ENCODE results near the gene ALG14. TPM values are rescaled to one million over a fixed set of nuclear protein-coding genes. Genes with fewer than 3 reads are reported as not detected.
A peak's percentile ranks its signal among the peaks of the same experiment; 100 is the strongest.

ALG14 gene
- total RNA-seq, 2 experiments from 2014 or later = 0.08 to 0.52 TPM

- peak within 1 kb of the TSS; percentile 96 for H3K4me3 Mint-ChIP-seq
- Histone ChIP-seq H3K36me3 (ENCODE audit: insufficient read depth, low read length) (no peaks in the 10 kb centered on the region), H3K4me1 (ENCODE audit: insufficient read depth, low read length) (peaks cover 12% of the 10 kb centered on the region), H3K9me3 (ENCODE audit: control insufficient read depth in 1 of 2, insufficient read depth in 1 of 2, low read length in 2 of 2) (no peaks in the 10 kb centered on the region), H3K4me3 (ENCODE audit: low read length) (peak within 1 kb of the TSS; percentile 69), H3K27me3 (ENCODE audit: control insufficient read depth in 1 of 2, insufficient read depth in 2 of 2, low read length in 2 of 2) (peaks cover 31 to 32% of the 10 kb centered on the region in 2 experiments), H3K27ac (ENCODE audit: low read depth in 1 of 2, low read length in 2 of 2) (no peak within 1 kb of the TSS)
- no peaks in the 10 kb centered on the region for H3K9me3 Mint-ChIP-seq
- peaks cover 4% of the 10 kb centered on the region for H3K36me3 Mint-ChIP-seq (ENCODE audit: low read depth)
- CTCF ChIA-PET = interaction anchor here (0.8 to 1.7 kb wide), 3 partner anchors 29 to 117 kb away, joined by 3 to 7 read pairs (median 4); partner anchors contain the start of gene RWDD3
- H3K4me1 Mint-ChIP-seq (ENCODE audit: low read depth) = peaks cover 4% of the 10 kb centered on the region
- intact Hi-C loops (cut with DNase I, micrococcal nuclease) = loop anchor here in 1 of 2 experiments (5.0 kb wide), 1 partner anchor 110 kb away; no protein-coding TSS in a partner anchor
- no peak within 1 kb of the TSS for H3K27ac Mint-ChIP-seq
- POLR2A ChIA-PET = interaction anchor here (0.8 to 2.2 kb wide), 3 partner anchors 41 to 116 kb away, joined by 3 to 15 read pairs (median 14); partner anchors contain the start of genes ALG14 and RWDD3
- H3K27me3 Mint-ChIP-seq = peaks cover 62% of the 10 kb centered on the region
- no peak for TF ChIP-seq CTCF (IDR thresholded peaks at IDR 0.05)
- peak; percentile 74 for ATAC-seq (ENCODE audit: poor library complexity)
- peak in 13 of 14 experiments; percentile 4 to 61 (median 37) for DNase-seq
Observed at GRCh38 chr1:95117207-95118066, 44.7 kb upstream of the ALG14 start, which contains the start of gene TLCD4. Gene TLCD4 (plus strand): TSS chr1:95117355. CDS start chr1:95143902, 26,547 bp downstream.

GRCh38 chr1:95116580-95117206 lies 43.9 kb upstream of the ALG14 start:
- no peak overlapping the region for H3K27ac ChIP-seq (ENCODE audit: low read depth in 1 of 2, low read length in 2 of 2)
- POLR2A ChIA-PET = interaction anchor here (0.8 to 2.2 kb wide), 3 partner anchors 41 to 117 kb away, joined by 3 to 15 read pairs (median 14); partner anchors contain the start of genes ALG14 and RWDD3
- peaks cover 66% of the 10 kb centered on the region for H3K27me3 Mint-ChIP-seq

More at GRCh38 chr1:95116580-95117206, 43.9 kb upstream of the ALG14 start:
- no peaks in the 10 kb centered on the region for H3K9me3 Mint-ChIP-seq
- H3K36me3 ChIP-seq (ENCODE audit: insufficient read depth, low read length) = no peaks in the 10 kb centered on the region
- peaks cover 12% of the 10 kb centered on the region for H3K4me1 ChIP-seq (ENCODE audit: insufficient read depth, low read length)
- no peak overlapping the region for H3K27ac Mint-ChIP-seq
- H3K9me3 ChIP-seq (ENCODE audit: control insufficient read depth in 1 of 2, insufficient read depth in 1 of 2, low read length in 2 of 2) = no peaks in the 10 kb centered on the region
- peaks cover 24 to 26% of the 10 kb centered on the region in 2 experiments for H3K27me3 ChIP-seq (ENCODE audit: control insufficient read depth in 1 of 2, insufficient read depth in 2 of 2, low read length in 2 of 2)
- peaks cover 4% of the 10 kb centered on the region for H3K36me3 Mint-ChIP-seq (ENCODE audit: low read depth)
- intact Hi-C loops (cut with DNase I, micrococcal nuclease) = loop anchor here in 1 of 2 experiments (5.0 kb wide), 1 partner anchor 111 kb away; no protein-coding TSS in a partner anchor
- peak; percentile 78 for ATAC-seq (ENCODE audit: poor library complexity)
- H3K4me3 ChIP-seq (ENCODE audit: low read length) = peak overlapping the region; percentile 69
- H3K4me3 Mint-ChIP-seq = peak overlapping the region; percentile 96
- DNase-seq = peak; percentile 14 to 75 (median 42)
- TF ChIP-seq CTCF (IDR thresholded peaks at IDR 0.05) = peak; percentile 76
- CTCF ChIA-PET = interaction anchor here (0.8 to 1.7 kb wide), 2 partner anchors 29 to 117 kb away, joined by 3 to 7 read pairs; partner anchors contain the start of gene RWDD3
- H3K4me1 Mint-ChIP-seq (ENCODE audit: low read depth) = peaks cover 4% of the 10 kb centered on the region
